ENCODE data around the gene KBTBD12. TPM values are rescaled to one million over a fixed set of nuclear protein-coding genes. Genes with fewer than 3 reads are reported as not detected.

Gene KBTBD12
- total and polyA plus RNA-seq, 2 donors (not counting 3 experiments of a cell fraction or from before 2014, with no cell fraction given): not detected

DNA sequence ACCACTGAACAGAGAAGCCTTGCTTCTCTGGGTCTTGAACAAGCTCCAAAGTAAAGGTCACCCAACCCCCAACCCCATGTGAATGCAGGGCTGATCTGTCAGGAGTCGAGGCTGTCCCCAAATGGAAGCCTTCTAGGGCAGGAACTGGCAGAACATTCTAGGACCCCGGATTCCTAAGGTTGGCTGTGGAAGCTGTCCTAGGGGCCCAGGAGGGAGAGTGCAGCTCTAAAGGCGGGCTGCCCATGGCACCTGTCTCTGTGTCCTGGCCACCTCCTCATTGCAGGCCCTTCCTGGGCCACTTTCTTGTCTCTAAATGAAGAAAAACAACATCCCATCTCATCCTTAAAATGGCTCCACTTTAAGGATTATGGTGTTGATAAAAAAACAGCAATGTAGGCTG is 83.6 kb downstream of the KBTBD12 start:
- H3K4me3 ChIP-seq (replicated peaks in 1 of 3; ENCODE audit: insufficient read depth in 1 of 3, low read depth in 1 of 3, low read length in 3 of 3): no peak overlapping the region
- H3K9me1 ChIP-seq (replicated peaks; ENCODE audit: control insufficient read depth, extremely low read depth, insufficient read depth, low read length): no peaks in the 10 kb centered on the region
- no peak overlapping the region for H3K9ac ChIP-seq (replicated peaks; ENCODE audit: extremely low read depth, insufficient read depth, low read length)
- no peaks in the 10 kb centered on the region for H4K20me1 ChIP-seq (replicated peaks; ENCODE audit: control insufficient read depth, extremely low read depth, insufficient read depth, low read length)
- no TSS peak for BruUV-seq (replicated peaks)
- dilution Hi-C loops (cut with MboI; ENCODE audit: extremely low pct_ligation_motif_present, low sequenced_read_pairs): no loop called here
- peaks cover 3 to 4% of the 10 kb centered on the region in 2 experiments for H3K27me3 ChIP-seq (ENCODE audit: control insufficient read depth in 2 of 2, insufficient read depth in 2 of 2, low read length in 2 of 2)
- intact Hi-C loops (cut with micrococcal nuclease): no loop called here
- no peak overlapping the region for H3K4me2 ChIP-seq (ENCODE audit: insufficient read depth, low read length)
- POLR2A ChIA-PET: no interaction called here
- H3K36me3 ChIP-seq (ENCODE audit: control insufficient read depth in 2 of 2, extremely low read depth in 1 of 2, insufficient read depth in 2 of 2, low read length in 2 of 2): no peaks in the 10 kb centered on the region
- CTCF ChIA-PET: no interaction called here
- no peak for DNase-seq (ENCODE audit: low read depth, low spot score)
- H3K27ac ChIP-seq (ENCODE audit: insufficient read depth, low read depth, low read length): no peak overlapping the region
- no peaks in the 10 kb centered on the region for H3K9me3 ChIP-seq (replicated peaks; ENCODE audit: control insufficient read depth, insufficient read depth, low read length)
- H3K79me2 ChIP-seq (ENCODE audit: control insufficient read depth, insufficient read depth, low read length): no peaks in the 10 kb centered on the region
- no peak for TF ChIP-seq FOS (IDR thresholded peaks at IDR 0.05; ENCODE audit: borderline replicate concordance, insufficient read depth, low read length)
- no peak for TF ChIP-seq EZH2 (IDR thresholded peaks at IDR 0.05; ENCODE audit: borderline replicate concordance, low read depth, low read length, severe bottlenecking)
- TF ChIP-seq MYC (IDR thresholded peaks at IDR 0.05; ENCODE audit: low read depth, low read length): no peak
- TF ChIP-seq, protein P1, sequence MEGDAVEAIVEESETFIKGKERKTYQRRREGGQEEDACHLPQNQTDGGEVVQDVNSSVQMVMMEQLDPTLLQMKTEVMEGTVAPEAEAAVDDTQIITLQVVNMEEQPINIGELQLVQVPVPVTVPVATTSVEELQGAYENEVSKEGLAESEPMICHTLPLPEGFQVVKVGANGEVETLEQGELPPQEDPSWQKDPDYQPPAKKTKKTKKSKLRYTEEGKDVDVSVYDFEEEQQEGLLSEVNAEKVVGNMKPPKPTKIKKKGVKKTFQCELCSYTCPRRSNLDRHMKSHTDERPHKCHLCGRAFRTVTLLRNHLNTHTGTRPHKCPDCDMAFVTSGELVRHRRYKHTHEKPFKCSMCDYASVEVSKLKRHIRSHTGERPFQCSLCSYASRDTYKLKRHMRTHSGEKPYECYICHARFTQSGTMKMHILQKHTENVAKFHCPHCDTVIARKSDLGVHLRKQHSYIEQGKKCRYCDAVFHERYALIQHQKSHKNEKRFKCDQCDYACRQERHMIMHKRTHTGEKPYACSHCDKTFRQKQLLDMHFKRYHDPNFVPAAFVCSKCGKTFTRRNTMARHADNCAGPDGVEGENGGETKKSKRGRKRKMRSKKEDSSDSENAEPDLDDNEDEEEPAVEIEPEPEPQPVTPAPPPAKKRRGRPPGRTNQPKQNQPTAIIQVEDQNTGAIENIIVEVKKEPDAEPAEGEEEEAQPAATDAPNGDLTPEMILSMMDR (IDR thresholded peaks at IDR 0.05; ENCODE audit: extremely low read depth in 1 of 2, insufficient read depth in 1 of 2, low read depth in 1 of 2, low read length in 2 of 2): no peak
- no peak for TF ChIP-seq JUN (IDR thresholded peaks at IDR 0.05; ENCODE audit: borderline replicate concordance, insufficient read depth, insufficient read length, low read depth)
- TF ChIP-seq, protein P2, sequence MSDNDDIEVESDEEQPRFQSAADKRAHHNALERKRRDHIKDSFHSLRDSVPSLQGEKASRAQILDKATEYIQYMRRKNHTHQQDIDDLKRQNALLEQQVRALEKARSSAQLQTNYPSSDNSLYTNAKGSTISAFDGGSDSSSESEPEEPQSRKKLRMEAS (IDR thresholded peaks at IDR 0.05; ENCODE audit: insufficient read depth, insufficient read length): no peak
- no peak for TF ChIP-seq POLR2AphosphoS5 (IDR thresholded peaks at IDR 0.05; ENCODE audit: insufficient read depth, low read depth, low read length)
- no peak for TF ChIP-seq POLR2A (IDR thresholded peaks at IDR 0.05; ENCODE audit: low read depth, low read length)
- no peak for TF ChIP-seq GATA2 (IDR thresholded peaks at IDR 0.05; ENCODE audit: insufficient read depth, insufficient read length, low read depth, low read length)
- H2AFZ ChIP-seq (ENCODE audit: low read depth, low read length): no peak overlapping the region
- no peak for FAIRE-seq
- H3K4me1 ChIP-seq (ENCODE audit: control insufficient read depth, extremely low read depth, insufficient read depth, low read length): no peaks in the 10 kb centered on the region
